ENCODE results near the gene PTPRM. TPM values are rescaled to one million over a fixed set of nuclear protein-coding genes. Genes with fewer than 3 reads are reported as not detected.

PTPRM gene
- polyA plus RNA-seq, 1 donor from 2014 or later = 126 TPM

DNA sequence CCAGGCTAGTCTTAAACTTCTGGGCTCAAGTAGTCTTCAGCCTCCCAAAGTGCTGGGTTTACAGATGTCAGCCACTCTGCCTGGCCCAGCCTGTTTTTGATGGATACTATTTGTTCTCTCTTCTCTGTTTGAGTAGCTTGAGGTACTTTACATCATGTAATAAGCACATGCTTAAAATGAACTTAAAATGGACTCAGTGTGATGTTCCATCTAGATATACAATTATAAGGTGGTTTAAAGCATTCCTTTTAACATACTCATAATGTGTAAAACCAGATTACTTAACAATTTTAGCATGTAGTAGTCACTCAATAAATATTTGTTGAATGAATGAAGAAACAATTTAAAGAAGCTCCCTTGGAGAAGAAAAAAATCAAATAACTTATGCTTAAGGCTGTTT, 9.6 kb downstream of the PTPRM start:
- Histone ChIP-seq H3K27ac (ENCODE audit: low read length) (no peak overlapping the region), H3F3A (ENCODE audit: insufficient read depth, low read length, poor library complexity, severe bottlenecking) (no peaks in the 10 kb centered on the region), H3K27me3 (ENCODE audit: insufficient read depth, low read depth, low read length) (no peaks in the 10 kb centered on the region), H2AFZ (ENCODE audit: low read depth, low read length) (no peak overlapping the region), H4K20me1 (ENCODE audit: insufficient read depth) (no peaks in the 10 kb centered on the region), H3K79me2 (replicated peaks; ENCODE audit: insufficient read depth, low read length) (peaks cover 14% of the 10 kb centered on the region), H3K9me3 (ENCODE audit: low read length) (no peaks in the 10 kb centered on the region), H3K4me3 (ENCODE audit: low read length) (no peak overlapping the region), H3K4me2 (ENCODE audit: low read length) (no peak overlapping the region), H3K9ac (ENCODE audit: low read length) (no peak overlapping the region), H3K36me3 (ENCODE audit: insufficient read depth, low read length) (no peaks in the 10 kb centered on the region), H3K9me2 (ENCODE audit: insufficient read depth, low read length) (no peaks in the 10 kb centered on the region)
- TF ChIP-seq TAF1 (IDR thresholded peaks at IDR 0.05; ENCODE audit: low read depth) (no peak), RAD21 (conservative IDR thresholded peaks at IDR 0.05) (no peak), MXI1 (conservative IDR thresholded peaks at IDR 0.05; ENCODE audit: poor library complexity, severe bottlenecking) (no peak), REST (IDR thresholded peaks at IDR 0.05; ENCODE audit: borderline replicate concordance) (no peak), SMC3 (conservative IDR thresholded peaks at IDR 0.05; ENCODE audit: poor library complexity) (no peak)
- TF ChIP-seq, protein P1, sequence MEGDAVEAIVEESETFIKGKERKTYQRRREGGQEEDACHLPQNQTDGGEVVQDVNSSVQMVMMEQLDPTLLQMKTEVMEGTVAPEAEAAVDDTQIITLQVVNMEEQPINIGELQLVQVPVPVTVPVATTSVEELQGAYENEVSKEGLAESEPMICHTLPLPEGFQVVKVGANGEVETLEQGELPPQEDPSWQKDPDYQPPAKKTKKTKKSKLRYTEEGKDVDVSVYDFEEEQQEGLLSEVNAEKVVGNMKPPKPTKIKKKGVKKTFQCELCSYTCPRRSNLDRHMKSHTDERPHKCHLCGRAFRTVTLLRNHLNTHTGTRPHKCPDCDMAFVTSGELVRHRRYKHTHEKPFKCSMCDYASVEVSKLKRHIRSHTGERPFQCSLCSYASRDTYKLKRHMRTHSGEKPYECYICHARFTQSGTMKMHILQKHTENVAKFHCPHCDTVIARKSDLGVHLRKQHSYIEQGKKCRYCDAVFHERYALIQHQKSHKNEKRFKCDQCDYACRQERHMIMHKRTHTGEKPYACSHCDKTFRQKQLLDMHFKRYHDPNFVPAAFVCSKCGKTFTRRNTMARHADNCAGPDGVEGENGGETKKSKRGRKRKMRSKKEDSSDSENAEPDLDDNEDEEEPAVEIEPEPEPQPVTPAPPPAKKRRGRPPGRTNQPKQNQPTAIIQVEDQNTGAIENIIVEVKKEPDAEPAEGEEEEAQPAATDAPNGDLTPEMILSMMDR (IDR thresholded peaks at IDR 0.05; ENCODE audit: poor library complexity, severe bottlenecking) = no peak

- no peak overlapping the region for H3K9ac ChIP-seq (ENCODE audit: low read length)
- TF ChIP-seq SMC3 (conservative IDR thresholded peaks at IDR 0.05; ENCODE audit: poor library complexity) = no peak
- TF ChIP-seq, protein P1 (IDR thresholded peaks at IDR 0.05; ENCODE audit: poor library complexity, severe bottlenecking) = no peak
- TF ChIP-seq EZH2 (IDR thresholded peaks at IDR 0.05; ENCODE audit: borderline replicate concordance, insufficient read depth, low read length, poor library complexity, severe bottlenecking) = no peak
- no peak for TF ChIP-seq EP300 (conservative IDR thresholded peaks at IDR 0.05; ENCODE audit: poor library complexity, severe bottlenecking)
- no peak for TF ChIP-seq REST (IDR thresholded peaks at IDR 0.05; ENCODE audit: borderline replicate concordance)
- TF ChIP-seq RAD21 (conservative IDR thresholded peaks at IDR 0.05) = no peak
- no peak for TF ChIP-seq MXI1 (conservative IDR thresholded peaks at IDR 0.05; ENCODE audit: poor library complexity, severe bottlenecking)
- TF ChIP-seq POLR2AphosphoS5 (IDR thresholded peaks at IDR 0.05) = no peak
- no peak for TF ChIP-seq TAF1 (IDR thresholded peaks at IDR 0.05; ENCODE audit: low read depth)
- no peak overlapping the region for H3K4me2 ChIP-seq (ENCODE audit: low read length)
Measured at GRCh38 chr18:7577706-7578105, 10.6 kb downstream of the PTPRM start.

More at GRCh38 chr18:7577706-7578105, 10.6 kb downstream of the PTPRM start:
- Histone ChIP-seq H3K36me3 (ENCODE audit: insufficient read depth, low read length) (no peaks in the 10 kb centered on the region), H3K4me3 (ENCODE audit: low read length) (no peak overlapping the region), H3K79me2 (replicated peaks; ENCODE audit: insufficient read depth, low read length) (peaks cover 10% of the 10 kb centered on the region), H3K27ac (ENCODE audit: low read length) (no peak overlapping the region), H4K20me1 (ENCODE audit: insufficient read depth) (no peaks in the 10 kb centered on the region), H3K9me2 (ENCODE audit: insufficient read depth, low read length) (no peaks in the 10 kb centered on the region), H3F3A (ENCODE audit: insufficient read depth, low read length, poor library complexity, severe bottlenecking) (no peaks in the 10 kb centered on the region), H3K9me3 (ENCODE audit: low read length) (no peaks in the 10 kb centered on the region), H2AFZ (ENCODE audit: low read depth, low read length) (no peak overlapping the region), H3K27me3 (ENCODE audit: insufficient read depth, low read depth, low read length) (no peaks in the 10 kb centered on the region)
